ENCODE results near the gene SFT2D3. TPM values are rescaled to one million over a fixed set of nuclear protein-coding genes. Genes with fewer than 3 reads are reported as not detected.

The SFT2D3 gene
- total RNA-seq, 1 donor from 2014 or later = 7.1 TPM

GRCh38 chr2:127654084-127654837 lies 47.0 kb upstream of the SFT2D3 start:
- peaks cover 31% of the 10 kb centered on the region for H3K4me1 Mint-ChIP-seq (ENCODE audit: low read depth)
- no peaks in the 10 kb centered on the region for H3K27me3 Mint-ChIP-seq (ENCODE audit: low read depth)
- H3K27ac Mint-ChIP-seq (ENCODE audit: unreplicated experiment) = peak overlapping the region; percentile 75
- H3K4me3 Mint-ChIP-seq (ENCODE audit: unreplicated experiment) = no peak overlapping the region
- no peak for DNase-seq (ENCODE audit: low spot score)
- TF ChIP-seq, protein P1, sequence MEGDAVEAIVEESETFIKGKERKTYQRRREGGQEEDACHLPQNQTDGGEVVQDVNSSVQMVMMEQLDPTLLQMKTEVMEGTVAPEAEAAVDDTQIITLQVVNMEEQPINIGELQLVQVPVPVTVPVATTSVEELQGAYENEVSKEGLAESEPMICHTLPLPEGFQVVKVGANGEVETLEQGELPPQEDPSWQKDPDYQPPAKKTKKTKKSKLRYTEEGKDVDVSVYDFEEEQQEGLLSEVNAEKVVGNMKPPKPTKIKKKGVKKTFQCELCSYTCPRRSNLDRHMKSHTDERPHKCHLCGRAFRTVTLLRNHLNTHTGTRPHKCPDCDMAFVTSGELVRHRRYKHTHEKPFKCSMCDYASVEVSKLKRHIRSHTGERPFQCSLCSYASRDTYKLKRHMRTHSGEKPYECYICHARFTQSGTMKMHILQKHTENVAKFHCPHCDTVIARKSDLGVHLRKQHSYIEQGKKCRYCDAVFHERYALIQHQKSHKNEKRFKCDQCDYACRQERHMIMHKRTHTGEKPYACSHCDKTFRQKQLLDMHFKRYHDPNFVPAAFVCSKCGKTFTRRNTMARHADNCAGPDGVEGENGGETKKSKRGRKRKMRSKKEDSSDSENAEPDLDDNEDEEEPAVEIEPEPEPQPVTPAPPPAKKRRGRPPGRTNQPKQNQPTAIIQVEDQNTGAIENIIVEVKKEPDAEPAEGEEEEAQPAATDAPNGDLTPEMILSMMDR (IDR thresholded peaks at IDR 0.05) = no peak
- H3K9me3 Mint-ChIP-seq (ENCODE audit: low read depth) = no peaks in the 10 kb centered on the region
- H3K36me3 Mint-ChIP-seq (ENCODE audit: low read depth) = peaks cover 15% of the 10 kb centered on the region

DNA sequence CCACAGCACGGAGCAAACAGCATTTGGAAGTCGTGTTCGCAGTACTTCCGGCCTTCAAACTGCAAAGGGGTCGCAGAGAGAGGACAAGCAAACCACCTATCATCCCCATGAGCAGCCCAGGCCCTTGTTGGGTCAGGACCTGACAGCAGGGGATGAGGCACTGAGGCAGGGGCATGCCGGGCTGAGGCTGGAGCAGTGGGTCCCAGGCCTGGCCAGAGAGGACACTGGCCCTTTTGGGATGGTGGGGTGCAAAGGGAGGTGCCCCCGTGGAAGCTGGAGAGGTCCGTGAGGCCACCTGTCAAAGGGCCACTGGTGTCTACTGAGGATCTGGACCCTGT lies 46.5 kb upstream of the SFT2D3 start:
- TF ChIP-seq, protein P1 (IDR thresholded peaks at IDR 0.05) = no peak
- H3K27me3 Mint-ChIP-seq (ENCODE audit: low read depth) = no peaks in the 10 kb centered on the region
- peaks cover 12% of the 10 kb centered on the region for H3K36me3 Mint-ChIP-seq (ENCODE audit: low read depth)
- no peak overlapping the region for H3K27ac Mint-ChIP-seq (ENCODE audit: unreplicated experiment)
- H3K4me1 Mint-ChIP-seq (ENCODE audit: low read depth) = peaks cover 32% of the 10 kb centered on the region
- no peaks in the 10 kb centered on the region for H3K9me3 Mint-ChIP-seq (ENCODE audit: low read depth)
- no peak overlapping the region for H3K4me3 Mint-ChIP-seq (ENCODE audit: unreplicated experiment)
- DNase-seq (ENCODE audit: low spot score) = no peak

DNA sequence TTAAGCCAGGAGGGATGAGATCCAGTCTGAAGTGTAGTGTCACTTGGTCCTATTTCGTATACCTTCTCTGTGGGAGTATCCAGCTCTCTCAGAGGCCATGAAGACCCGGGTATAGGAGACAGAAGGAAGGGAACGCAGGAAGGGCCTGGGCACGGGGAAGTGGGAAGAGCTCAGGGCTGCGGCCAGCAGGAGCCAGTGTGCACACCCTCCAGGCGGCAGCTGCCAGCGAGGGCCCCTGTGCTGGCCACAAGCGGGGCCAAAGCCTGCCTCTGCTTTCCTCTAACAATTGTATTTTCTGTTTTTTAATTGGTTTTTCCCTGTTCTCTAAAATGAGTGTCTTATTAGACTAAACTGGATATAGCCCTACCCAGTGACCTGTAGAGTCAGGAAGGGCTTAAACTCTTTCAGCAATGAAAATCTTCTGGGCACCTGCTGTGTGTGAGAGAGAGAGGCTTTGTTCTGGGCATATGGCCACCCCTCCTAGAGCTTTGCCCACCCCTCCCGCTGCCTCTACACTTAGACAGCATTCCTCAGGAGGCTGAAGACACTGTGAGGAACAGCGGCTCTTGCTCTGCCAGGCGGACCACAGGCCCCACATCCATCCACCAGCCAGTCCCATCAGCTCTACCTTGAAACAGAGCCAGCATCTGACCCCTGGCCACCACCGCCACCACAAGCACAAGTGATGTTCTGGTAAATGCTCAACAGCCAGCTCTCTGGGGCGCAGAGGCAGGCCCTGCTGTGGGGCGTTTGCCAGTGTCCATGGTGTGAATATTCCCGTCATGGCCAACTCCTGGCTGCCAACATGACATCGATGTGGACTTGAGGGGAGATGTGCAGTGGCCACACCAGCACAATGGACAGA lies 45.9 kb upstream of the SFT2D3 start:
- no peaks in the 10 kb centered on the region for H3K9me3 Mint-ChIP-seq (ENCODE audit: low read depth)
- peak overlapping the region; percentile 14 for H3K27ac Mint-ChIP-seq (ENCODE audit: unreplicated experiment)
- no peaks in the 10 kb centered on the region for H3K27me3 Mint-ChIP-seq (ENCODE audit: low read depth)
- peaks cover 38% of the 10 kb centered on the region for H3K4me1 Mint-ChIP-seq (ENCODE audit: low read depth)
- peaks cover 14% of the 10 kb centered on the region for H3K36me3 Mint-ChIP-seq (ENCODE audit: low read depth)
- TF ChIP-seq, protein P1 (IDR thresholded peaks at IDR 0.05) = no peak
- H3K4me3 Mint-ChIP-seq (ENCODE audit: unreplicated experiment) = no peak overlapping the region
- no peak for DNase-seq (ENCODE audit: low spot score)

DNA sequence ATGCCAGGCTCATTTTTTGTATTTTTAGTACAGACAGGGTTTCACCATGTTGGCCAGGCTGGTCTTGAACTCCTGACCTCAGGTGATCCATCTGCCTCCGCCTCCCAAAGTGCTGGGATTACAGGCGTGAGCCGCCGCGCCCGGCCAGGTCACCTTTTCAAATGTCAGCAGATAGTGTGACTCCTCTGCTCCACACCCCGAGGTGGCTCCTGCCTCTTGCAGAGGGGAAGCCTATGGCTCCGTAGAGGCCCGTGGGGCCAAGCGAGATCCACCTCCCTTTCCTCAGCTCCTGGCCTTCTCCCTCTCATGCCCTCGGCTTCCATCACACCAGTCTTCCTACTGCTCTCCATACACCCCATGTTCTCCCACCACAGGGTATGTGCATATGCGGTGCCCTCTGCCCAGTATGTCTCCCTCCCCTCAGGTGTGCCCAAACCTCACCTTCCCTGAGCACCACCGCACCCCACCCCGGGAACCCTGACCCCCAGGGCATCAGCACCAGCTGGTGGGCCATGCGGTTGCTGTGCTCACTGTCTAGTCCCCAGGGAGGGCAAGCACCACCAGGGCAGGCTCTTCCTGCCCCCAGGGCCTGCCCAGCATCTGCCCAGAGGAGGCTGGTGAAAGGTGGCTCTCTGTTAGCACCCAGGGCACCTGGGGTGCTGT lies 44.6 kb upstream of the SFT2D3 start:
- TF ChIP-seq, protein P1 (IDR thresholded peaks at IDR 0.05) = no peak
- no peak overlapping the region for H3K4me3 Mint-ChIP-seq (ENCODE audit: unreplicated experiment)

DNA sequence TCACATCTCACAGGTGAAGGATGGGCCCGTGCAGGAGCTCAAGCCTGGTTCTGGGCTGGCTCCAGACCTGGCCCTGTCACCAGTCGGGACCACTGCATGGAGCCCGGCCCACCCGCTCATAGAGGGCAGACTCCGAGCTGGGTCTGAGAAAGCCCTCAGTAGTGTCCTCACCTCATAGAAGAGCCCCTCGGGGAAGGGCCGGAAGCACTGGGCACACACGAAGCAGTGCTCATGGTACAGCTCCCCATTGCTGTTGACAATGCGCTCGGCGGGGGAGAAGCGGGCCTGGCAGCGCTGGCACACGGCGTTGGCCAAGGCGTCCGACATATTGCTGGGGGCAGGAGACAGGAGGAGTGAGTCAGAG lies 44.1 kb upstream of the SFT2D3 start:
- Mint-ChIP-seq H3K4me1 (ENCODE audit: low read depth) (peaks cover 47% of the 10 kb centered on the region), H3K4me3 (ENCODE audit: unreplicated experiment) (no peak overlapping the region), H3K27ac (ENCODE audit: unreplicated experiment) (no peak overlapping the region), H3K9me3 (ENCODE audit: low read depth) (no peaks in the 10 kb centered on the region), H3K36me3 (ENCODE audit: low read depth) (peaks cover 10% of the 10 kb centered on the region), H3K27me3 (ENCODE audit: low read depth) (no peaks in the 10 kb centered on the region)
- peak; percentile 91 for DNase-seq (ENCODE audit: low spot score)
- TF ChIP-seq, protein P1 (IDR thresholded peaks at IDR 0.05) = no peak

More for the DNA sequence above, 44.6 kb upstream of the SFT2D3 start:
- Mint-ChIP-seq H3K36me3 (ENCODE audit: low read depth) (peaks cover 14% of the 10 kb centered on the region), H3K27ac (ENCODE audit: unreplicated experiment) (no peak overlapping the region), H3K4me1 (ENCODE audit: low read depth) (peaks cover 47% of the 10 kb centered on the region), H3K9me3 (ENCODE audit: low read depth) (no peaks in the 10 kb centered on the region), H3K27me3 (ENCODE audit: low read depth) (no peaks in the 10 kb centered on the region)
- DNase-seq (ENCODE audit: low spot score) = no peak

Data from chondrocyte (in vitro differentiated cells).